Coronary artery (tissue), 2 donors: ENCODE results near the gene WSB1.
"Not testable (repeated sequence)": the region's sequence is repeated elsewhere in the genome, so short reads cannot be mapped to it uniquely, and the experiment has no call there.

Experiments used
- DNase-seq: peaks from one replicate; pipeline ENCODE4 v3.0.0-alpha.2; 2017; ENCODE audit warnings: low spot score
- H3K27ac ChIP-seq, 2 donors: fragments of 200-600 bp; sonication (generic); one replicate each; pipeline ENCODE4 v1.5.1; 2016 to 2019
- H3K4me3 ChIP-seq: fragments of 200-600 bp; sonication (generic); 2 replicates; pipeline ENCODE4 v1.5.1; 2016; ENCODE audit warnings: mild to moderate bottlenecking, moderate library complexity
- TF ChIP-seq, protein P1 (sequence below): fragments of 200-600 bp; sonication (generic); IDR thresholded peaks from one replicate; pipeline ENCODE4 v1.5.1; 2019; ENCODE audit warnings: antibody characterized with exemption

Gene WSB1

GRCh38 chr17:27293898-27294688 lies at the start of gene WSB1:
Gene WSB1, plus strand, starts transcription at chr17:27294114. Its CDS starts 282 bp downstream, at chr17:27294396.
- Histone ChIP-seq H3K4me3 (peak within 1 kb of the TSS; percentile 97), H3K27ac (peak within 1 kb of the TSS; percentile 99 to 100)
- peak; percentile 94 for DNase-seq
- TF ChIP-seq, protein P1, sequence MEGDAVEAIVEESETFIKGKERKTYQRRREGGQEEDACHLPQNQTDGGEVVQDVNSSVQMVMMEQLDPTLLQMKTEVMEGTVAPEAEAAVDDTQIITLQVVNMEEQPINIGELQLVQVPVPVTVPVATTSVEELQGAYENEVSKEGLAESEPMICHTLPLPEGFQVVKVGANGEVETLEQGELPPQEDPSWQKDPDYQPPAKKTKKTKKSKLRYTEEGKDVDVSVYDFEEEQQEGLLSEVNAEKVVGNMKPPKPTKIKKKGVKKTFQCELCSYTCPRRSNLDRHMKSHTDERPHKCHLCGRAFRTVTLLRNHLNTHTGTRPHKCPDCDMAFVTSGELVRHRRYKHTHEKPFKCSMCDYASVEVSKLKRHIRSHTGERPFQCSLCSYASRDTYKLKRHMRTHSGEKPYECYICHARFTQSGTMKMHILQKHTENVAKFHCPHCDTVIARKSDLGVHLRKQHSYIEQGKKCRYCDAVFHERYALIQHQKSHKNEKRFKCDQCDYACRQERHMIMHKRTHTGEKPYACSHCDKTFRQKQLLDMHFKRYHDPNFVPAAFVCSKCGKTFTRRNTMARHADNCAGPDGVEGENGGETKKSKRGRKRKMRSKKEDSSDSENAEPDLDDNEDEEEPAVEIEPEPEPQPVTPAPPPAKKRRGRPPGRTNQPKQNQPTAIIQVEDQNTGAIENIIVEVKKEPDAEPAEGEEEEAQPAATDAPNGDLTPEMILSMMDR, result no peak

- Histone ChIP-seq H3K27ac (peak overlapping the region; percentile 95 to 96), H3K4me3 (peak overlapping the region; percentile 44)
- peak; percentile 87 for DNase-seq
- TF ChIP-seq, protein P1, result no peak
These were observed 49.3 kb upstream of the WSB1 start for GRCh38 chr17:27244491-27245223.

GRCh38 chr17:27245230-27245696 lies 48.7 kb upstream of the WSB1 start:
- Histone ChIP-seq H3K27ac (peak overlapping the region; percentile 95 to 96), H3K4me3 (peak overlapping the region; percentile 44)
- peak; percentile 93 for DNase-seq
- TF ChIP-seq, protein P1, result peak; percentile 38

- TF ChIP-seq, protein P1, result no peak
- H3K4me3 ChIP-seq, result no peak overlapping the region
- DNase-seq, result no peak
- H3K27ac ChIP-seq, result peak overlapping the region; percentile 95 to 96
These were observed 47.4 kb upstream of the WSB1 start for GRCh38 chr17:27246537-27246936.

- DNase-seq, result no peak
These were observed 46.6 kb upstream of the WSB1 start for GRCh38 chr17:27247071-27247957.

GRCh38 chr17:27247958-27248342 lies 46.0 kb upstream of the WSB1 start:
- peak overlapping the region; percentile 45 to 81 for H3K27ac ChIP-seq
- H3K4me3 ChIP-seq, result no peak overlapping the region
- TF ChIP-seq, protein P1, result no peak
- DNase-seq, result no peak

More at GRCh38 chr17:27247071-27247957, 46.6 kb upstream of the WSB1 start:
- Histone ChIP-seq H3K27ac (peak overlapping the region; percentile 45 to 81), H3K4me3 (no peak overlapping the region)
- TF ChIP-seq, protein P1, result no peak

- H3K4me3 ChIP-seq, DNase-seq: not testable (repeated sequence)
- peak overlapping the region; percentile 69 to 72 for H3K27ac ChIP-seq
These were observed 43.1 kb upstream of the WSB1 start for GRCh38 chr17:27250791-27251190.

GRCh38 chr17:27254802-27255201 lies 39.1 kb upstream of the WSB1 start:
- H3K4me3 ChIP-seq, H3K27ac ChIP-seq, DNase-seq: not testable (repeated sequence)
